Activated naive CD4-positive, alpha-beta T cell treated with Interleukin-2 at 50 U/mL for 16 hours (primary cell): ENCODE data around the gene ZDHHC17.

Experiments used
- DNase-seq: peaks from one replicate; pipeline ENCODE4 v3.0.0-alpha.2; 2020

Gene ZDHHC17

DNA sequence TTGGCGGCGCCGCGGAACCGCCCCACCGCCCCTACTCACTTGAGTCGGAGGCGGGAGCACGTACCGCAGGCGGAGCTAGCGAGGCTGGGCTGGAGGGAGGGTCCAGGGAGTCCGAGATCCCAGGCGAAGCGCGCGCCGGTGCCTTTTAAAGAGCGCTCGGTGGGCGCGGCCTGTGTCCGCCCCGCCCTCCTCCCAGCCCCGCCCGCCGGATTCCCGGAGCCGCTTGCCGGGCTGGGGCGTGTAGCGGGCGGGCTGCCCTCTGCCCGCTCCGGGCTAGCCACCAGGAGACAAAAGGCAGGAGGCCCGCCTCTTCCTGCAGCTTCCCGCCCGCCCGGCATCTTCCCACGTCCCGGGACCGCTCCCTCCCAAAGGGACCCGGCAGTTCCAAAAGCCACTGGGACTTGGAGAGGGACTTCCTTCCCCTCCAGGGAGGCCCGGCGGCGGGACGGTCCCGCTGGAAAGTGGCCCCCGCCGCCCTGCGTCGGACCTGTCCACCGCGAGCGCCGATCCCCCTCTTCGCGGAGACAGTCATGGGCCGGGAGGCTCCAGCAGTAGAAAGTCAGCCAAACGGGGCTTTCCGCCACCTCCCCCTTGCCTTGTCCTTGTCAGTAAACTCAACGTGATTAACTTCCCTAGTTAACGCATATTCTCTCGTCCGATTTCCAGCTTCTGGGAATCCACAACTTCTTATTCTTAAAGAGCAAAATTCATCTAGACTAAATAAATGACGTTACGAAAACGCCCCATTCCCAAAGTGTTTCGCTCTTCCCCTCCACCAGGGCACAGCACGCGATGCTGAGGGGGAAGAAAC is 115.2 kb downstream of the ZDHHC17 start, which contains the start of gene CSRP2:
Gene CSRP2, minus strand, starts transcription at position 121 of the 811 bp plus-strand sequence. CDS start 12,759 bp downstream, outside the sequence.
- peak; percentile 63 for DNase-seq

DNA sequence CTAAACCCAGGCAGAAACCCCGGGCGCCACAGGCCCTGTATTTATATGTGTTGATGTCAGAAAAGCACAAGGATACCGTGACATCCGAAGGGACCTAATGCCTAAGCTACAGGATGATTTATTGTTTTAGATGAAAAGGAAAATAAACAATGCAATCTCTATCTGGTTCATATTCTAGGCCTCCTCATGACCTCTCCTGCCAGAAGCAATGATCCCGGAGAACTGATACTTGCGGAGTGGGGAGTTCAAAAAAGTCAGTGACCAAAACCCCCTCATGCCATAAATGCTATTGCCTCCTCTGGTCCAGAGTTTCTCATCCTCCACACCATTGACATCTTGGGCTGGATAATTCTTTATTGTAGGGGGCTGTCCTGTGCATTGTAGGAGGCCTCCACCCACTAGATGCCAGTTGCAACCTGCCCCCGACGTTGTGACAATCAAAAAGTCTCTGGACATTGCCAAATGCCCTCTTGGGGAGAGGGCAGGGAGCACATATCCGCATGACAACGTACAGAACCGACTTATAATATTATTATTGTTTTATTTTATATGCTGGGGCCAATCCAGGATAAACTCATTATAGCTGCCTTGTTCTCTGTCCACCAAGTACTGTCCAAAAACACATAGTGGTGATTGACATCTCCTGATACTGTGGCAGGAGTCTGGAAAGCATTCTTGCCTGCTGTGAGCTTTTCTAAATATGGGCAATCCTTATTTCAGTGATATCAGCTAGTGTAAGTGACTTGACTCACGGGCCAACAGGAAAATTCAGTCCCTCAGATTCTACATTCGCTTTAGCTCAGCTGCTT is 116.0 kb downstream of the ZDHHC17 start:
- DNase-seq, result no peak

GRCh38 chr12:76880519-76881023 is 116.7 kb downstream of the ZDHHC17 start:
- no peak for DNase-seq

GRCh38 chr12:76881142-76881541 is 117.2 kb downstream of the ZDHHC17 start:
- no peak for DNase-seq

- no peak for DNase-seq
Observed at GRCh38 chr12:76882367-76882766, 118.5 kb downstream of the ZDHHC17 start.

- no peak for DNase-seq
Observed at GRCh38 chr12:76883151-76883550, 119.2 kb downstream of the ZDHHC17 start.

- no peak for DNase-seq
Observed at GRCh38 chr12:76883811-76884210, 119.9 kb downstream of the ZDHHC17 start.

DNA sequence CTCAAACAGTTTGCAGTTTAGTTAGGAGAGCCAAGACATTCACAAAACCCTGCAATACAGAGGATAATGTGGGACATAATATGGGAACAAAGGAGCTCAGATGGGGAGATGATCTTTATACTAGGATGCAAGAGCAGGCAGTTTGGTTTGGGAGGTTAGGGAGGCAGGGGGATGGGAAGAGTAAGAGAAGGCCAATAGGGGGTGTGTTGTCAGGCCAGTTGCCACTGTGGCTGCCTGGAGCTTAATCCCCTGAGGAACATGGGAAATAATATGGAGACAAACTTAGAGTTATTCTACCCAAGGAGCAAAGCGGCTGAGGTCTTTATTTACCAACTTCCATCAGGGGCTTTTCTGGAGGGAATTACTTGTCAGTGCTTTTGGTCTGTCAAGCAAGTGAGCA is 124.9 kb downstream of the ZDHHC17 start:
- DNase-seq, result no peak

GRCh38 chr12:76890151-76891143 is 126.5 kb downstream of the ZDHHC17 start:
- peak; percentile 34 for DNase-seq

- DNase-seq, result no peak
Observed at GRCh38 chr12:76891609-76892008, 127.7 kb downstream of the ZDHHC17 start.

DNA sequence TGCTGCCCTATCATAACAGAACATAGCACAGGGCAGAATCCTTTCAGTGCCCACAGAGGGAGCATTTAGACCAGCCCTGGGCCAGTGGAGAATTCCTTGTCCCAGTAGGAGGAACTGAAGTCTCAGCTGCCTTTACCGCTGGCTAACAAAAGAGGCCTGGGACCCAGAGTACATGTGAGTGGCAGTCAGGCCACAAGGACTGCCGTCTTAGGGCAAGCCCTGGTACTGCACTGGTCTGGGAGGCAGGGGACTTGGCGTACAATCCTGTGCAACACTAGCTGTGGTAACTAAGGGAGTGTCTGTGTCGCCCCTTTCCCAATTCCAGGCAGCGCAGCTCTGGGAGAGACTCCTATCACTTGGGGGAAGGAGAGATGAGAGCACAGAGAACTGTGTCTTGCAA is 131.9 kb downstream of the ZDHHC17 start:
- no peak for DNase-seq

DNA sequence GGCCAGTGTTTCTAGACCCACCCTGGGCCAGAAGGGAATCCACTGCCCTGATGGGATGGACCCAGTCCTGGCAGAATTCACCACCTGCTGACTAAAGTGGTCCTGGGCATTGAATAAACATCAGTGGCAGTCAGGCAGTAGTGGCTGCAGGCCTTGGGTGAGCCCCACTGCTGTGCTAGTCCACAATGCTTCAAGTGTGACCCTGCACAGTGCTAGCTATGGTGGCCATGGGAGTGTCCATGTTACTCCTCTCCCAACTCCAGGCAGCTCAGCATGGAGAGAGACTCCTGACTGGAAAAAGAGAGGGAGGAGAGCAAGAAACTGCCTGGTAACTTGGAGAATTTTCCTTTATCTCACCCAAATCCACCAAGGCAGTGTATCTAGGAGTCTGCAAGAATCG is 132.4 kb downstream of the ZDHHC17 start:
- no peak for DNase-seq

- no peak for DNase-seq
Observed at GRCh38 chr12:76898442-76898841, 134.5 kb downstream of the ZDHHC17 start.

GRCh38 chr12:76899522-76899921 is 135.6 kb downstream of the ZDHHC17 start:
- DNase-seq, result no peak

- DNase-seq, result no peak
Observed at GRCh38 chr12:76901628-76902380, 137.9 kb downstream of the ZDHHC17 start.
